ENCODE data around the gene BCL6.
A peak's percentile ranks its signal among the peaks of the same experiment; 100 is the strongest.

BCL6 gene

GRCh38 chr3:187763850-187764648 lies 18.8 kb upstream of the BCL6 start:
- no peak for DNase-seq (ENCODE audit: low read depth, low spot score)
- H3K4me3 ChIP-seq (ENCODE audit: low read length): no peak overlapping the region

- DNase-seq (ENCODE audit: low read depth, low spot score): no peak
- no peak overlapping the region for H3K4me3 ChIP-seq (ENCODE audit: low read length)
These were observed 17.5 kb upstream of the BCL6 start for GRCh38 chr3:187762792-187763191.

- DNase-seq (ENCODE audit: low read depth, low spot score): no peak
These were observed 14.3 kb upstream of the BCL6 start for GRCh38 chr3:187759601-187760000.

GRCh38 chr3:187758318-187758955 lies 13.2 kb upstream of the BCL6 start:
- H3K4me3 ChIP-seq (ENCODE audit: low read length): no peak overlapping the region
- DNase-seq (ENCODE audit: low read depth, low spot score): no peak

More at GRCh38 chr3:187759601-187760000, 14.3 kb upstream of the BCL6 start:
- no peak overlapping the region for H3K4me3 ChIP-seq (ENCODE audit: low read length)

GRCh38 chr3:187753516-187753915 lies 8.2 kb upstream of the BCL6 start:
- H3K4me3 ChIP-seq (ENCODE audit: low read length): no peak overlapping the region
- no peak for DNase-seq (ENCODE audit: low read depth, low spot score)

- no peak for DNase-seq (ENCODE audit: low read depth, low spot score)
These were observed 5.3 kb upstream of the BCL6 start for GRCh38 chr3:187750513-187751123.

GRCh38 chr3:187750006-187750512 lies 4.8 kb upstream of the BCL6 start:
- no peak for DNase-seq (ENCODE audit: low read depth, low spot score)
- H3K4me3 ChIP-seq (ENCODE audit: low read length): no peak overlapping the region

More at GRCh38 chr3:187750513-187751123, 5.3 kb upstream of the BCL6 start:
- H3K4me3 ChIP-seq (ENCODE audit: low read length): no peak overlapping the region

- H3K4me3 ChIP-seq (ENCODE audit: low read length): no peak overlapping the region
- DNase-seq (ENCODE audit: low read depth, low spot score): peak; percentile 83
These were observed 2.8 kb upstream of the BCL6 start for GRCh38 chr3:187748050-187748481.

GRCh38 chr3:187747506-187747905 lies 2.2 kb upstream of the BCL6 start:
- DNase-seq (ENCODE audit: low read depth, low spot score): no peak
- no peak overlapping the region for H3K4me3 ChIP-seq (ENCODE audit: low read length)

GRCh38 chr3:187746442-187747281 lies 1.4 kb upstream of the BCL6 start:
- no peak for DNase-seq (ENCODE audit: low read depth, low spot score)
- no peak overlapping the region for H3K4me3 ChIP-seq (ENCODE audit: low read length)

- DNase-seq (ENCODE audit: low read depth, low spot score): no peak
- peak overlapping the region; percentile 72 for H3K4me3 ChIP-seq (ENCODE audit: low read length)
These were observed 782 bp upstream of the BCL6 start for GRCh38 chr3:187746059-187746441.

GRCh38 chr3:187744169-187745151 lies 808 bp downstream of the BCL6 start:
- DNase-seq (ENCODE audit: low read depth, low spot score): no peak
- peak overlapping the region; percentile 72 for H3K4me3 ChIP-seq (ENCODE audit: low read length)

GRCh38 chr3:187743195-187744141 lies 1.8 kb downstream of the BCL6 start:
- peak overlapping the region; percentile 72 for H3K4me3 ChIP-seq (ENCODE audit: low read length)
- DNase-seq (ENCODE audit: low read depth, low spot score): no peak

- no peak overlapping the region for H3K4me3 ChIP-seq (ENCODE audit: low read length)
- DNase-seq (ENCODE audit: low read depth, low spot score): no peak
These were observed 2.7 kb downstream of the BCL6 start for GRCh38 chr3:187742351-187743171.

- peak overlapping the region; percentile 63 for H3K4me3 ChIP-seq (ENCODE audit: low read length)
- DNase-seq (ENCODE audit: low read depth, low spot score): peak; percentile 71
These were observed 3.6 kb downstream of the BCL6 start for GRCh38 chr3:187741403-187742350.

All from Jurkat, Clone E6-1 (cell line).